Measurements from ENCODE around the gene AGBL1.

AGBL1 gene

GRCh38 chr15:86608461-86609205 is 529.0 kb downstream of the AGBL1 start:
- no peak overlapping the region for H3K4me3 Mint-ChIP-seq
- no peak for TF ChIP-seq CTCF (IDR thresholded peaks at IDR 0.05; ENCODE audit: unreplicated experiment in 3 of 3)
- no peaks in the 10 kb centered on the region for H3K9me3 Mint-ChIP-seq
- no peaks in the 10 kb centered on the region for H3K36me3 Mint-ChIP-seq (ENCODE audit: low read depth)
- peaks cover 6% of the 10 kb centered on the region for H3K27me3 Mint-ChIP-seq (ENCODE audit: low read depth)
- no peak overlapping the region for H3K27ac Mint-ChIP-seq
- no peaks in the 10 kb centered on the region for H3K4me1 Mint-ChIP-seq

DNA sequence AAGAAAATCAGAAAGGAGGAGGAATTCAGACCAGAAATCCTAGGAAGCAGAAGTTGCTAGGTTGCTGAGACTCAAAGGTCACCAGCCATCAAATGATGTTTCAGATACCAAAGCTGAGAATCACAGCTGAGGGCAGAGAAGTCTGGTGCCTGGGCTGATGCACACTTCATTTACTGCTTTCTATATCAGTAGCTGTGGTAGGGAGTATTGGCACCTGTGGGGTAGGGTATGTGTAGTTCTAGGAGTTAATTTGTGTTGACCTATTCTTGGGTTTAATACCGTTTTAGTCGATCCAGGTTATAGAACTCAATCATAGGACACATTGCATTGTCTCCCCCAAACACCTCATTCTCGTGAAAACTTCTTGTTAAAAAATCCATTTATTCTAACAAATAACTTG is 529.6 kb downstream of the AGBL1 start:
- Mint-ChIP-seq H3K27me3 (ENCODE audit: low read depth) (peaks cover 6% of the 10 kb centered on the region), H3K4me3 (no peak overlapping the region), H3K27ac (no peak overlapping the region), H3K9me3 (no peaks in the 10 kb centered on the region), H3K4me1 (no peaks in the 10 kb centered on the region), H3K36me3 (ENCODE audit: low read depth) (no peaks in the 10 kb centered on the region)
- no peak for TF ChIP-seq CTCF (IDR thresholded peaks at IDR 0.05; ENCODE audit: unreplicated experiment in 3 of 3)

DNA sequence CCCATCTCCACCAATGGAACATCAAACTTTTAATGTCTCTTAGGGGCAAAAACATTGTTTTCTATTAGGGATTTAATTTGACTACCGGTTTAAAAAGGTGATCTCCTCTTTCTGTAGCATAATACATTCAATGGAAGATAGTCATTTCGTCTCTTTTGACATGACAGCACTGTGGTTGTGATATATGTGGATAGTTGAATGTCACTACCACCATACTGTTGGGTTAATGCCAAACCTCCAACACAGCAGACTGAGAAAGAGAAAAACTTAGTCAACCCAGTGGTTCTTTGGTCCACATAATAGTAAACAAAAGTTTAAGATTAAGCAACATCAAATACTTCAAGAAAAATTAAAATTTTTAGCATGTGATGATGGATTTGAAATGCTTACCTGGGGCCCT is 530.4 kb downstream of the AGBL1 start:
- TF ChIP-seq CTCF (IDR thresholded peaks at IDR 0.05; ENCODE audit: unreplicated experiment in 3 of 3), result no peak
- Mint-ChIP-seq H3K9me3 (no peaks in the 10 kb centered on the region), H3K4me3 (no peak overlapping the region), H3K36me3 (ENCODE audit: low read depth) (no peaks in the 10 kb centered on the region), H3K27ac (no peak overlapping the region), H3K4me1 (no peaks in the 10 kb centered on the region), H3K27me3 (ENCODE audit: low read depth) (peaks cover 6% of the 10 kb centered on the region)

DNA sequence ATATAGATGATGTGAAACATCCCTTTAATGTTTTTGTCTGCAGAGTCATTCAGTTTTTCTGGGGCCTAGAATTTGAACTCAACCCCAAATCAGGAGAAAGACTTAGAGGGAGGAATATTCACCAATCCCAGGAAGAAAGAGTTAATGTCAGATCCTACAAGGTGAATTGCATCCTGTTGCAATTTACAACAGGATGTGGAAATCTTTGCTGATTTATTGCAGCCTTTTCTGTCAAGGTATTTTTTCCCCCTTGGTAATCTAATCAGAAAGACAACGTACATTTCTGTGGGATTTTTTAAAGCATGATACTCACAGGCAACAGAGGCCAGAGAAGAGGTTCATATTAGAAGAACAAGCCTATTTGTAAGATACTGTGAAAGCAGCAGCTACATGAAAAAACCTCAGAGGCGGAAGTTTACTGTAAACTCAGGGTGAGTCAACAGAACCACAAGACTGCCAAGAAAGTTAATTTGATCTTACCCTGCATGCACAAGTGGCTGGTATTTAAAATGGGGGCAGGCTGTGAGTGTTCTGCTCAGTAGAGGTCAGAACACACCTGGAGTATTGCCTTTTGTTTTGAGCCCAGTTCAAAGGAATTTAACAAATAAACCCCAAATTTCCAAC is 531.9 kb downstream of the AGBL1 start:
- Mint-ChIP-seq H3K27ac (no peak overlapping the region), H3K4me1 (no peaks in the 10 kb centered on the region), H3K4me3 (no peak overlapping the region), H3K36me3 (ENCODE audit: low read depth) (no peaks in the 10 kb centered on the region), H3K9me3 (no peaks in the 10 kb centered on the region), H3K27me3 (ENCODE audit: low read depth) (no peaks in the 10 kb centered on the region)
- no peak for TF ChIP-seq CTCF (IDR thresholded peaks at IDR 0.05; ENCODE audit: unreplicated experiment in 3 of 3)

DNA sequence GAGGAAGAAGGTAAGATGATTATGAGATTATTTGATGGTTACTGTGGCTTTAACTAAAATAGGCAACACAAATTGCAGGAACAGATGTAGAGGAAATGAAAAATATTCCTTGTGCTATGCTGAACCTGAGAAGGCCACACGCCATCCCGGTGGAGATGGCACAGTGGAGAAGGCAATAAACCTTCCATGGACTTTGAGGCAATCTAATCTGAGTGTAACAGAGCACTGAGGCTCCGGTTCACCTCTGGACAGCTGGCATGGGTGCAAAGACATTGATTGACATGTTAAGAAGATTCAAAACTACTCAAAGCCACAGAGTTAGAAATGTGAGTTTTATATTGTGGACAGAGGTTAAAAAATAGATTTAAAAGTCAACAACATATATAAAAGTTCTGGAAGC is 535.7 kb downstream of the AGBL1 start:
- no peaks in the 10 kb centered on the region for H3K36me3 Mint-ChIP-seq (ENCODE audit: low read depth)
- no peaks in the 10 kb centered on the region for H3K9me3 Mint-ChIP-seq
- no peak overlapping the region for H3K4me3 Mint-ChIP-seq
- TF ChIP-seq CTCF (IDR thresholded peaks at IDR 0.05; ENCODE audit: unreplicated experiment in 3 of 3), result no peak
- no peak overlapping the region for H3K27ac Mint-ChIP-seq
- peaks cover 6% of the 10 kb centered on the region for H3K4me1 Mint-ChIP-seq
- no peaks in the 10 kb centered on the region for H3K27me3 Mint-ChIP-seq (ENCODE audit: low read depth)

DNA sequence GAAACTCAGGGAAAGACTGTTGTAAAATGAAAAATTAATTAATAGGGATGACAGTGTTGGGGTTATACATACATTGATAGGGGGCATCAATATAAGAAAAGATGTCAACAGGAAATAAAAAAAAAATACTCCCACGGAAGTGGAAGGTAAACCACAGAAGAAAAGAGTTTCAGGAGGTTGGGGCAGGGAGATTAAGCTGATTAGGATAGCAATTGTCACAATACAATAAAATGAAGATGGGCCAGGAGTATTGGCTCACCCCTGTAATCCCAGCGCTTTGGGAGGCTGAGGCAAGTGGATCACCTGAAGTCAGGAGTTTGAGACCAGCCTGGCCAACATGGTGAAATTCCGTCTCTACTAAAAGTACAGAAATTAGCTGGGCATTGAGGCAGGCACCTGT is 536.1 kb downstream of the AGBL1 start:
- Mint-ChIP-seq H3K36me3 (ENCODE audit: low read depth) (no peaks in the 10 kb centered on the region), H3K9me3 (no peaks in the 10 kb centered on the region), H3K4me3 (no peak overlapping the region), H3K27ac (no peak overlapping the region), H3K27me3 (ENCODE audit: low read depth) (no peaks in the 10 kb centered on the region), H3K4me1 (peaks cover 10% of the 10 kb centered on the region)
- no peak for TF ChIP-seq CTCF (IDR thresholded peaks at IDR 0.05; ENCODE audit: unreplicated experiment in 3 of 3)

Measured in nephron (organoid).